Astrocyte (in vitro differentiated cells and primary cell): ENCODE results near the gene IL12RB2.

Source experiments
- EZH2 ChIP-seq: IDR thresholded peaks from 2 replicates; pipeline ENCODE4 v1.6.1; 2012; ENCODE audit warnings: mild to moderate bottlenecking, low read length, inconsistent platforms; ENCODE audit not compliant: insufficient read depth
- TF ChIP-seq, protein P1 (sequence below): IDR thresholded peaks from 2 replicates; pipeline ENCODE4 v1.5.1; 2011; ENCODE audit warnings: low read depth, mild to moderate bottlenecking, inconsistent platforms, low read length, moderate library complexity; ENCODE audit not compliant: insufficient read depth

DNA sequence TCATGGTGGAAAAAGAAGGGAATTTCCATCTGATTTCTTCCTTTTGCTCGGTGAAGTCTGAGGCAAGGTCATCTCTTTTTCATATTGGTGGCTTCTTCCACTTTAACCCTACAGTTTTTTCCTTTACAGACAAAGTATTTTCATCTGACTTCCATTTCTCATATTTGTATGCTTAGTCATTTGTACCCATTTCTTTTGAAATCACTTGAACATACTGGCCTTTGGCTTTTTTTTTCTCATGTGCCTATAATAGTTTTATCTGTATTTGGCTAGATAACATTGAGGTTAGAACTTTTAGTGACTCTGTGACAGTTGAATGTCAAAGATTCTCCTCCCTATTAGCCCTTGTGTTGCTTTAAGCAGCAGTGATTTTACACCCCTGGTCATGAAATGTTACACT, 27.7 kb downstream of the IL12RB2 start:
- TF ChIP-seq, protein P1, sequence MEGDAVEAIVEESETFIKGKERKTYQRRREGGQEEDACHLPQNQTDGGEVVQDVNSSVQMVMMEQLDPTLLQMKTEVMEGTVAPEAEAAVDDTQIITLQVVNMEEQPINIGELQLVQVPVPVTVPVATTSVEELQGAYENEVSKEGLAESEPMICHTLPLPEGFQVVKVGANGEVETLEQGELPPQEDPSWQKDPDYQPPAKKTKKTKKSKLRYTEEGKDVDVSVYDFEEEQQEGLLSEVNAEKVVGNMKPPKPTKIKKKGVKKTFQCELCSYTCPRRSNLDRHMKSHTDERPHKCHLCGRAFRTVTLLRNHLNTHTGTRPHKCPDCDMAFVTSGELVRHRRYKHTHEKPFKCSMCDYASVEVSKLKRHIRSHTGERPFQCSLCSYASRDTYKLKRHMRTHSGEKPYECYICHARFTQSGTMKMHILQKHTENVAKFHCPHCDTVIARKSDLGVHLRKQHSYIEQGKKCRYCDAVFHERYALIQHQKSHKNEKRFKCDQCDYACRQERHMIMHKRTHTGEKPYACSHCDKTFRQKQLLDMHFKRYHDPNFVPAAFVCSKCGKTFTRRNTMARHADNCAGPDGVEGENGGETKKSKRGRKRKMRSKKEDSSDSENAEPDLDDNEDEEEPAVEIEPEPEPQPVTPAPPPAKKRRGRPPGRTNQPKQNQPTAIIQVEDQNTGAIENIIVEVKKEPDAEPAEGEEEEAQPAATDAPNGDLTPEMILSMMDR, result no peak
- no peak for TF ChIP-seq EZH2
